ENCODE results near the gene TMC3.

TMC3 gene

GRCh38 chr15:81322676-81323253 lies 51.2 kb downstream of the TMC3 start:
- no peak for DNase-seq (ENCODE audit: low read depth in 2 of 2)

- no peak for DNase-seq (ENCODE audit: low read depth in 2 of 2)
These were observed 52.3 kb downstream of the TMC3 start for GRCh38 chr15:81321667-81322066.

- no peak for DNase-seq (ENCODE audit: low read depth in 2 of 2)
These were observed 56.4 kb downstream of the TMC3 start for GRCh38 chr15:81317642-81318017.

DNA sequence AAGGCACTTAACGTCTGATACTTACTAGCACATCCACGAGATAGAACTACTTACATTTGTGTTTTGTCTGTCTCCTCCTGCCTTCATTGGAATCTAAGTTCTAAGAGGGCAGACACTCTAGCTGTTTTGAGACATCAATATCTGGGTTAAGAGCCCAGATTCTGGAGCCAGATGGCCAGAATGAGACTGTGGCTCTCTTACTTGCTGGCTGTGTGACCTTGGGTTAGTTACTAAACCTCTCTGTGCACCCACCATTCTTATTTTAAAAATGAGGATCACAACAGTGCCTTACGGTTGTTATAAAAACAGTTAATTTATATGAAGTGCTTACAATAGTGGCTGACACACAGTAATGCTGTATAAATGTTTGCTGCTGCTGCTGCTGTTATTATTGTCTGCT lies 57.7 kb downstream of the TMC3 start:
- DNase-seq (ENCODE audit: low read depth in 2 of 2) = no peak

- no peak for DNase-seq (ENCODE audit: low read depth in 2 of 2)
These were observed 58.4 kb downstream of the TMC3 start for GRCh38 chr15:81315452-81316175.

- DNase-seq (ENCODE audit: low read depth in 2 of 2) = no peak
These were observed 59.6 kb downstream of the TMC3 start for GRCh38 chr15:81314378-81314777.

DNA sequence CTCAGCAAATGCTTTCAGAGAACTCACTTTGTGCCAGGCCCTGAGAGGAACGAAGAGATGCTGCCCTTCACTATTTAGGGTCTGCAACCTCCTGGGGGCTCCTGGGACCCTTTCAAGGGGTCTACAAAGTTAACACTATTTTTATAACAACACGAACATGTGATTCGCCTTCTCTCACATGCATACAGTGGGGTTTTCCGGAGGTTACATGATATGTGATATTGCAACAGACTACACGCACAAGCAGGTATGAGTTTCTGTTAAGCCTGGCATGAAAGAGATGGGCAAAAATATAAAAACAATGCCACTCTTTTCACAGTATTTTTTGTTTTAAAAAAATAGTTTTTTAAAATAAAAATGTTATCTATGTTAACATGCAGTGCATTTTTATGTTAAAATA lies 60.3 kb downstream of the TMC3 start:
- no peak for DNase-seq (ENCODE audit: low read depth in 2 of 2)

- DNase-seq (ENCODE audit: low read depth in 2 of 2) = no peak
These were observed 61.0 kb downstream of the TMC3 start for GRCh38 chr15:81312790-81313543.

DNA sequence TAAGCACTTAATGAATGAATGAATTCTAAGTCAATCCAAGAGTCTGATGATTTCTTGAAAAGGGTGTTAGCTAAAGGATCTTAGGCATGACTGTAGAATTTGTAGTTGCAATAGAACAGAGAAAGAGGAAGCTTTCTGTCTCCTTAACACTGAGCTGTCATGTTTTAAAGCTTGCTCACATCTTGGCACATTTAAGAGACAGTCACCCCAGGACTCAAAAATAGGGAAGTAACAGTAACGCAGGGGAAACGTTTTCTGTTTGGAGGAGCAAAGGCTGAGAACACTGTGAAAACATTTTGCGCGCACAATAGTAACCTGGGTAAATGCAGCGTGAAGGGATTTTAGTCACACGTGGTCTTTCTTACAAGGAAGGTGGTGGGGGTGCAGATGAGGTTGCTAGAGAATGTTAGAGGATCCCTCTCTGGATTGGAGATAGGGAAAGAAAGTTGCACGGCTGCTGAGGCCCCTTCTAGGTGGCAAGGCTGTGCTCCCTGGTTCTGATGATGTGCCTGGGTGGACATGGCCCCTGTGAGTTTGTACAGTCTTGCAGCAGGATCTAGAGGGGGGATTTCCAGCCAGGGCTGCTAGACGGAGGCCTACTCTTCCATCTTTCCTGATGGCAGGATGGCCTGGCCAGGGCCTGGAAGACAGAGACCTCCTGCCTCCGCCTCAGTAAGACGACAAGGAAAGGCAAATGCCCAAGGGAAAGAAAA lies 62.1 kb downstream of the TMC3 start:
- no peak for DNase-seq (ENCODE audit: low read depth in 2 of 2)

DNA sequence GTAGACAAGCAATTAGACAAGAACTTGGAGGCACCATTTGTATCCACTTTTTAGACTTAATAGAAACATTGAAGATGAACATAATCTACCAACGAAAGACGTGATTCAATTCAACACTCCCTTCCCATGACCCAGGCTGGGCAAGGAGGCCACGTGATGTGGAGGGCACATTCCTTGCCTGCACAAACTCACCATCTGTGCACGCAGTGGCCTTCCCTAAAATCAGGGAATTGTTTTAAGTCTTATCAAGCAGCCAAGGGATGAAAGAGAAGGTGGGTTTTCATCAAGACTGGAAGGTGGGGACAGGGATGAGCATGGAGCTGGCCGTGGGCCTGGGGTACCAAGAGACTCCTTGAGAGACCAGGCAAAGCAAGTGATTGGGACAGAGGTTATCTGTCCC lies 63.5 kb downstream of the TMC3 start:
- no peak for DNase-seq (ENCODE audit: low read depth in 2 of 2)

DNA sequence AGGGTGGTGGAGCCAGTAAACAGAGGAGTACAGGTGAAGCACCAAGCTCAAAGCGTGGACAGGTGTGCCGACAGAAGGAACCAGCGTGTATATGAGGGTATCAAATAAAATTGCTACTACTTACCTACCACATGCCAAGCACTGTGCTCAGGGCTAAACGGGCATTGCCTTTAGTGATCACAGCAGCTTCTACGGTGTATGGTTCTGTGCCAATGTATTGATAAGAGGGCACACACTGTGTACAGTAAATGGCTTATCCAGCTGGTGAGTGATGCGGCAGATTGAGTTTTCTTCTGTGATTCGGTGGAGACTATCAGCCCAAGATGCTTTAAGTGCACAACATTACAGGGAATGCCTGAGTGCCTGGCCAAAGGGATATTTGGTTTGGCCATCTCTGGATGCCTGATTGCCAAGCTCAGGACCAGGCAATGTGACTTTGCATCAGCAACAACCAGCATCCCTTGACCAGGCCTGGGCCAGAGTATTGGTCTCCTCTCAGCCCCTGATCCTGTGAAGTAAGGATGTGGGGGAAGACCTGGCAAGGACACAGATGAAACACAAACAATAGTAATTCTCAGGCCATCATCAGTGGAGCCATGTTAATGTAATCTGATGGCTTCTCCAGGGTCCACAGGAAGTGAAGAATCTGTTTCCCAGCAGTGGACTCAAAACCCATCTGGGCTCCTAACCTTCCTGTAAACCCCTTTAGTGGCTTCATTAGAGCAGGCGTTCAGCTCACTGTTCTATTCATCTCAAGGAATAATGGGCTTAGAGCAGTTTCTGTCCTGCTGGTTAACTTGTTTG lies 64.2 kb downstream of the TMC3 start:
- no peak for DNase-seq (ENCODE audit: low read depth in 2 of 2)

DNA sequence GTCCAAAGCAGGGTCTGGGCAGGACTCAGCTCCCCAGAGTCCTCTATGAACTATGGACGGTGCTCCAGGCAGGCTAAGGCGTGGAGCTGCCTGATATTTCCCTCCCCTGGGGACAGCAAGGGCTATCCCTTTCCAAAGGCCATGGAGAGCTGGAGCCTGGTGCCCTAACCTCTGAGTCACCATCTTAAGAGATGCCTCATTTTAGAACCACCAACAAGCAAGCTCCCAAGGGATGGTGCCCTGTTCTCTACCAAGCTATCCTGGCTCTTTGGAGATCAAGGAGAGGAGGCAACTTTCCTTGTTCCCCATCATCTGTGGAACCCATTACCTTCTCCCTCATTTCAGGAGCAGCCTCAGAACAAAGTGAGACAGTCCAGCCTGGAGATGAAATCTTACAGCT lies 65.8 kb downstream of the TMC3 start:
- no peak for DNase-seq (ENCODE audit: low read depth in 2 of 2)

DNA sequence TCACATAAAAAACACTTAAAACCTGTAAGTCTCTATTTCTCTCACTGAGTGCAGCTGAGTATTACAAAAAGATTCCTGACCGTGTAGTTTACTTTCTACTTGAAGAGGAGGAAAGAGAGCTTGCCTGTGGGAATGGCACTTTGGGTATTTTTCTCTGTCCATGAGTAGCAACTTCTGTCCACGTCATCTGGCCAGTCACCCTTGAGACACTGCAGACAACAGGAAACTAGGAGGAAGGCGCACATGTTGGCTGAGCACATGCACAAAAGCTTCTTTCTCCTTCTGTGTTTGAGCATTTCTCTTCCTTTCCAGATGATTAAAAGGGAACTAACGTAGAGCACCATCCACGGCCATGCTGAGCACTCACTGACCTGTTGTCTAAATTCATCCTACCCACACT lies 69.8 kb downstream of the TMC3 start:
- DNase-seq (ENCODE audit: low read depth in 2 of 2) = no peak

- DNase-seq (ENCODE audit: low read depth in 2 of 2) = no peak
These were observed 70.5 kb downstream of the TMC3 start for GRCh38 chr15:81303244-81304225.

DNA sequence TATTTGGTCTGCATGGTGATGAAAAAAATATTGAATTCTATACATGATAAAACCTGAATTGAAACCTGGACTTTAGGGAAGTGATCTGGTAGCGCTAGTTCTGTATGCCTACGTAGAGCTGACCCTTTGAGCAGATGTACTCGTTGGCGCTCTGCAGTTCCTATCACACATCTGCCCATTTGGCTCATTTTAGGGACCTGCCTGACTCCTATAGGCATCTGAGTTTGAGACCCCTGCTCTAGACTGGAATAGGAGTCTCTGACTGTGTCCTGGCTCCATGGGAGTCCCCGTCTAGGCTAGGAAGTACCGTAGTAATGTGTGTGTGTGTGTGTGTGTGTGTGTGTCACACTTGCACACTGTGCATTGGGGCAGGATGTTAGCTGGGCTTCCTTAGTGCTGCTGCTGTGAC lies 71.3 kb downstream of the TMC3 start:
- DNase-seq (ENCODE audit: low read depth in 2 of 2) = no peak

DNA sequence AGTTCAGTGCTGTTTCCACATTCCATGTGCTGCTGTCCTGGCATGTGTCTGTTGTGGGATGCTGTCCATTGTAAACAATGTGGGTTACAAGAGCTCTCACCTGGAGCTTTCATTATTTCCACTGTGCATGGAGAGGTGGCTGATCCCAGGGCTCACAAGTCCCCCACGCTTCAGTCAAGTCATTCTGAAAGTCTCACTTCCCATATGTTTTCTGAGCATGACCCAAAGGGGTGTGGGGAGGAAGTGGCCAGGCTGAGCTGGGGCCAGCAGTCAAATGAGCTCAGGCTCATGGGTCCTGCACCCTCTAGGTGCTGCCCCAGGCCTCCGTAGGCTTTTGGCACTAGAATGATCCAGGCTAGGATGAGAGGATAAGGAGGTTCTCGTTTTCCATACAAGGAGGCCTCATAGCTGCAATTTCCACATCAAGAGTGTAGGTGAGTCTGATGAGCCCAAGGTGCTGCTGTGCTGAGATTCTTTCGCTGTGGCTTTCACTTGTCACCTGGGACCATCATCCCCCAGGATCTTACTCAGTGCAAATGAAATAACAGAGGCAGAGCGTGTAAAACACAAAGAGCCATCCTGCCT lies 72.1 kb downstream of the TMC3 start:
- DNase-seq (ENCODE audit: low read depth in 2 of 2) = no peak

- no peak for DNase-seq (ENCODE audit: low read depth in 2 of 2)
These were observed 72.6 kb downstream of the TMC3 start for GRCh38 chr15:81301385-81301784.

DNA sequence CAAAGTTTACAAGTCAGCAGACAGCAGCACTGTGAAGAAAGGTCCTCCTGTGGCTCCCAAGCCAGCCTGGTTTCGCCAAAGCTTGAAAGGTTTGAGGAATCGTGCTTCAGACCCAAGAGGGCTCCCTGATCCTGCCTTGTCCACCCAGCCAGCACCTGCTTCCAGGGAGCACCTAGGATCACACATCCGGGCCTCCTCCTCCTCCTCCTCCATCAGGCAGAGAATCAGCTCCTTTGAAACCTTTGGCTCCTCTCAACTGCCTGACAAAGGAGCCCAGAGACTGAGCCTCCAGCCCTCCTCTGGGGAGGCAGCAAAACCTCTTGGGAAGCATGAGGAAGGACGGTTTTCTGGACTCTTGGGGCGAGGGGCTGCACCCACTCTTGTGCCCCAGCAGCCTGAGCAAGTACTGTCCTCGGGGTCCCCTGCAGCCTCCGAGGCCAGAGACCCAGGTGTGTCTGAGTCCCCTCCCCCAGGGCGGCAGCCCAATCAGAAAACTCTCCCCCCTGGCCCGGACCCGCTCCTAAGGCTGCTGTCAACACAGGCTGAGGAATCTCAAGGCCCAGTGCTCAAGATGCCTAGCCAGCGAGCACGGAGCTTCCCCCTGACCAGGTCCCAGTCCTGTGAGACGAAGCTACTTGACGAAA lies 74.3 kb downstream of the TMC3 start:
- DNase-seq (ENCODE audit: low read depth in 2 of 2) = no peak

- DNase-seq (ENCODE audit: low read depth in 2 of 2) = no peak
These were observed 74.9 kb downstream of the TMC3 start for GRCh38 chr15:81299156-81299555.

GRCh38 chr15:81298611-81299010 lies 75.4 kb downstream of the TMC3 start:
- no peak for DNase-seq (ENCODE audit: low read depth in 2 of 2)

Measured in stimulated activated CD8-positive, alpha-beta memory T cell treated with anti-CD3 and anti-CD28 coated beads, Interleukin-7, amount 100 ng/mL, for 4 hours (primary cell).